Astrocyte (in vitro differentiated cells and primary cell): ENCODE measurements around the gene CIROP. TPM values are rescaled to one million over a fixed set of nuclear protein-coding genes. Genes with fewer than 3 reads are reported as not detected.

Experiments
- DNase-seq: peaks from one replicate; pipeline ENCODE4 v3.0.0-alpha.2; 2010; ENCODE audit warnings: low read depth
- FAIRE-seq: peaks from 2 replicates; lab custom pipeline; 2011; peaks lifted over from hg19 to GRCh38; lab: Jason Lieb, UNC
- H2AFZ ChIP-seq: 2 replicates; pipeline ENCODE4 v1.6.0; 2012; ENCODE audit warnings: low read depth, low read length, inconsistent platforms
- H3K27ac ChIP-seq: 2 replicates; pipeline ENCODE4 v1.5.1; 2011; ENCODE audit warnings: low read depth, low read length, inconsistent platforms
- H3K27me3 ChIP-seq: 2 replicates; pipeline ENCODE4 v1.6.0; 2011; ENCODE audit warnings: low read length, inconsistent platforms; ENCODE audit not compliant: insufficient read depth
- H3K36me3 ChIP-seq: 2 replicates; pipeline ENCODE4 v1.5.1; 2011; ENCODE audit warnings: low read length, inconsistent platforms; ENCODE audit not compliant: insufficient read depth
- H3K4me1 ChIP-seq: 2 replicates; pipeline ENCODE4 v1.5.1; 2011; ENCODE audit warnings: low read length, inconsistent platforms; ENCODE audit not compliant: insufficient read depth
- H3K4me2 ChIP-seq: 2 replicates; pipeline ENCODE4 v1.6.0; 2012; ENCODE audit warnings: low read length, inconsistent platforms
- H3K4me3 ChIP-seq: 2 replicates; pipeline ENCODE4 v1.5.1; 2011; ENCODE audit warnings: low read depth, mild to moderate bottlenecking, low read length, inconsistent platforms; ENCODE audit not compliant: insufficient read depth
- H3K79me2 ChIP-seq: 2 replicates; pipeline ENCODE4 v1.6.0; 2012; ENCODE audit warnings: mild to moderate bottlenecking, low read length, inconsistent platforms; ENCODE audit not compliant: insufficient read depth
- H3K9ac ChIP-seq: 2 replicates; pipeline ENCODE4 v1.6.0; 2012; ENCODE audit warnings: mild to moderate bottlenecking, low read length, inconsistent platforms
- H3K9me3 ChIP-seq: 2 replicates; pipeline ENCODE4 v1.5.1; 2012; ENCODE audit warnings: low read depth, mild to moderate bottlenecking, low read length, inconsistent platforms; ENCODE audit not compliant: insufficient read depth
- H4K20me1 ChIP-seq: 2 replicates; pipeline ENCODE4 v1.6.0; 2012; ENCODE audit warnings: low read length, inconsistent platforms; ENCODE audit not compliant: insufficient read depth
- H3K27ac Mint-ChIP-seq: one replicate; pipeline ENCODE4 v1.8.0; 2021; ENCODE audit warnings: mild to moderate bottlenecking, mixed read lengths; ENCODE audit not compliant: unreplicated experiment
- H3K27me3 Mint-ChIP-seq: one replicate; pipeline ENCODE4 v1.8.0; 2021; ENCODE audit warnings: low read depth, mixed read lengths; ENCODE audit not compliant: unreplicated experiment
- H3K36me3 Mint-ChIP-seq: one replicate; pipeline ENCODE4 v1.8.0; 2021; ENCODE audit warnings: low read depth, mixed read lengths; ENCODE audit not compliant: unreplicated experiment
- H3K4me1 Mint-ChIP-seq: one replicate; pipeline ENCODE4 v1.8.0; 2021; ENCODE audit warnings: low read depth, mixed read lengths; ENCODE audit not compliant: unreplicated experiment
- H3K4me3 Mint-ChIP-seq: one replicate; pipeline ENCODE4 v1.8.0; 2021; ENCODE audit warnings: mild to moderate bottlenecking, moderate library complexity, mixed read lengths; ENCODE audit not compliant: unreplicated experiment
- H3K9me3 Mint-ChIP-seq: one replicate; pipeline ENCODE4 v1.8.0; 2021; ENCODE audit warnings: mild to moderate bottlenecking, mixed read lengths; ENCODE audit not compliant: unreplicated experiment
- EZH2 ChIP-seq: IDR thresholded peaks from 2 replicates; pipeline ENCODE4 v1.6.1; 2012; ENCODE audit warnings: mild to moderate bottlenecking, low read length, inconsistent platforms; ENCODE audit not compliant: insufficient read depth
- total RNA-seq: library from RNA; stranded (reverse); gene quantifications from 2 replicates; pipeline ENCODE4 v1.2.1, GENCODE V29; 2021
- TF ChIP-seq, protein P1 (sequence below): IDR thresholded peaks from 2 replicates; pipeline ENCODE4 v1.5.1; 2011; ENCODE audit warnings: low read depth, mild to moderate bottlenecking, inconsistent platforms, low read length, moderate library complexity; ENCODE audit not compliant: insufficient read depth

The CIROP gene
- total RNA-seq, 1 donor from 2014 or later: not detected

DNA sequence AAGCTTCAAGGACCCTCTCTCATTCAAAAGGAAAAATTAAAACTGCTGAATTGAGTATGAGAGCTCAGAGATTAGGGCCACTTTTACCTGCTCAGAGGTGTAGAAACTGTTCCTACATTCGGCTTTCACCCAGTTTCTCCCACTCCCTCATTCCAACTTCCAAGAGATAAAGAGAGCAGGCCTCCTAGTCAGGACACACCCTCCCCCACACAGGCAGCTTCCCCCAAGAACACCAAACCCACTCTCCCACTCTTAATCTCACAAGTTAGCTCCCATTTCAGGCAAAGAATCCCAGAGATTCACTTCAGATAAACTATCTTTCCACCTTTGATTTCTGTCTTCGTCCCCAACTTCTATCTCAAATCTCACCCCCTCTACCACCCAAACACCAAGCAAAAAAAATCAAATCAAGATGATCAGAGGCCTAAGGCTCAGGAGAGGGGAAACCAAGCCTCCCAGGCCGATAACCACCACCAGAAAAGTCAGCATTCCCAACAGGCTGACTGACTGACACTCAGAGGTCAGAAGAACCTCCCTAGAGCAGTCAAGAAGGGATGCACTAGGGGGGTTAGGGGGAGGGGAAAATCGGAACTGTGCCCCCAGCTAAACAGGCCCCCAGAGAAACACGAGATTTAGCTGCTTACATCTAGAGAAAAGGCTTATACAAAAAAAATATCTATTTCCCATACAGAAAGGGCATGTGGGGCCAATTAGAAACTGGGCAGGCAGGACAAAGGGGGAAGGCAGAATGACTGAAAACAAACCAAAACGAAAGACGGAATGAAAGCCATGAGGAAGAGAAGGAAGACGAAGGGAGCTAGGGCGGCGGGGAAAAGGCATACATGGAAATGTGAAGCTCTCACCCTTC, 34.3 kb downstream of the CIROP start:
- Histone ChIP-seq H3K4me3 (peak overlapping the region; percentile 98), H3K79me2 (peaks cover 84% of the 10 kb centered on the region), H4K20me1 (peaks cover 58% of the 10 kb centered on the region), H3K36me3 (peaks cover 48% of the 10 kb centered on the region), H3K27me3 (no peaks in the 10 kb centered on the region), H3K9ac (peak overlapping the region; percentile 99), H3K27ac (peak overlapping the region; percentile 89), H3K4me1 (peaks cover 43% of the 10 kb centered on the region), H2AFZ (no peak overlapping the region), H3K9me3 (no peaks in the 10 kb centered on the region), H3K4me2 (peak overlapping the region; percentile 97)
- Mint-ChIP-seq H3K4me3 (peak overlapping the region; percentile 97), H3K9me3 (no peaks in the 10 kb centered on the region), H3K36me3 (peaks cover 6% of the 10 kb centered on the region), H3K4me1 (peaks cover 34% of the 10 kb centered on the region), H3K27me3 (no peaks in the 10 kb centered on the region), H3K27ac (peak overlapping the region; percentile 92)
- TF ChIP-seq EZH2: no peak
- FAIRE-seq (no peak), DNase-seq (no peak)

DNA sequence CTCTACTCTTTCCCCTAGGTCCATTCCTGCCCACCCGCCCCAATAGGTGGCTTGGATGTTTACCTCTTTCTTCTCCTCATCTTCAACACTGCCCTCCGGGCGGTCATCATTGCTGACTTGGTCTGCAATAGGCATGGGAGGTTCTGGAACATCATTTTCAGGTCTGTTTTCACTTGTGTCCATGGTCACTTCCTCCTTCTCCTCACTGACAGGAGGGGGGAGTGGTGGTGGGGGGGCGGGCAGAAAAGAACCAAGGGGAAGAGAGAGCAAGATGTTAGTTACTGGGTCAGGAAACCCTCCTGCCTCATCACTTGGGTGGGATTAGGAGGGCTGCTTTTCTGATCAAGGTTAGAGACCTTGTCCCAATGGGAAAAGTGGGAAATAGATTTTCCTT, 35.4 kb downstream of the CIROP start:
- Histone ChIP-seq H3K9ac (peak overlapping the region; percentile 99), H3K4me3 (no peak overlapping the region), H2AFZ (no peak overlapping the region), H4K20me1 (peaks cover 66% of the 10 kb centered on the region), H3K27ac (peak overlapping the region; percentile 13), H3K4me2 (peak overlapping the region; percentile 97), H3K79me2 (peaks cover 83% of the 10 kb centered on the region), H3K4me1 (peaks cover 43% of the 10 kb centered on the region), H3K36me3 (peaks cover 45% of the 10 kb centered on the region), H3K27me3 (no peaks in the 10 kb centered on the region), H3K9me3 (no peaks in the 10 kb centered on the region)
- H3K36me3 Mint-ChIP-seq: peaks cover 6% of the 10 kb centered on the region
- DNase-seq: no peak
- peak overlapping the region; percentile 58 for H3K27ac Mint-ChIP-seq
- peak overlapping the region; percentile 97 for H3K4me3 Mint-ChIP-seq
- TF ChIP-seq, protein P1, sequence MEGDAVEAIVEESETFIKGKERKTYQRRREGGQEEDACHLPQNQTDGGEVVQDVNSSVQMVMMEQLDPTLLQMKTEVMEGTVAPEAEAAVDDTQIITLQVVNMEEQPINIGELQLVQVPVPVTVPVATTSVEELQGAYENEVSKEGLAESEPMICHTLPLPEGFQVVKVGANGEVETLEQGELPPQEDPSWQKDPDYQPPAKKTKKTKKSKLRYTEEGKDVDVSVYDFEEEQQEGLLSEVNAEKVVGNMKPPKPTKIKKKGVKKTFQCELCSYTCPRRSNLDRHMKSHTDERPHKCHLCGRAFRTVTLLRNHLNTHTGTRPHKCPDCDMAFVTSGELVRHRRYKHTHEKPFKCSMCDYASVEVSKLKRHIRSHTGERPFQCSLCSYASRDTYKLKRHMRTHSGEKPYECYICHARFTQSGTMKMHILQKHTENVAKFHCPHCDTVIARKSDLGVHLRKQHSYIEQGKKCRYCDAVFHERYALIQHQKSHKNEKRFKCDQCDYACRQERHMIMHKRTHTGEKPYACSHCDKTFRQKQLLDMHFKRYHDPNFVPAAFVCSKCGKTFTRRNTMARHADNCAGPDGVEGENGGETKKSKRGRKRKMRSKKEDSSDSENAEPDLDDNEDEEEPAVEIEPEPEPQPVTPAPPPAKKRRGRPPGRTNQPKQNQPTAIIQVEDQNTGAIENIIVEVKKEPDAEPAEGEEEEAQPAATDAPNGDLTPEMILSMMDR: no peak
- TF ChIP-seq EZH2: no peak
- H3K9me3 Mint-ChIP-seq: no peaks in the 10 kb centered on the region
- no peaks in the 10 kb centered on the region for H3K27me3 Mint-ChIP-seq
- no peak for FAIRE-seq
- H3K4me1 Mint-ChIP-seq: peaks cover 35% of the 10 kb centered on the region

DNA sequence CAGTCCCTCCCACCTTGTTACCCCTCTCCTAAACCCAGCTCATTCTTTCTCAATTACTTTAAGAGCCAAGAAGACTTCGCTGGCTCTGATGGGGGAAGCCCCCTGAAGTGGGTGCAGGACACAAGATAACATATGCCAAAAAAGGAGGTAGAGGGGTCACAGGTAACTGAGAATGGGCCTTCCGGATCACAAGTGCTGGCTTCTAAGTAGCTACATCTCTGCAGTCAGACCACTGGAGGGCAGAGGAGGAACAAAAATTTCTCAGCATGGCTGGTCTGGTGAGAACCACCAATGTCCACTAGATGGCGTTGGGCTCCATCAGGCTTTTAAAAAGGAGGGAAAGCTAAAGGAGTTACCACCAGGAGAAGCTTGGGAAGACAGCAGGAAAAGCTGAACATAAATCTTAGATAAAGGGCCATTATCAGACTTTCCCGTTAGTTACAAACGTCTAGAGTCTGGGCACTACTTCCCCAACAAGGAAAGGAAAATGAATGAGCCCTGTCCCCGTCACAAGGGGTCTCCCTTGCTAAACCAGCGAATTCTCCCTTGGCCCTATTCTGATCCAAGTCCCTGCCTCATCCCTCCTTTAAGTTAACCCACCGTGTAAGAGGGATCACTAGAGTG, 35.9 kb downstream of the CIROP start:
- H3K9me3 ChIP-seq: no peaks in the 10 kb centered on the region

More for the DNA sequence above, 35.9 kb downstream of the CIROP start:
- FAIRE-seq: peak; percentile 13
- H2AFZ ChIP-seq: no peak overlapping the region
- peaks cover 37% of the 10 kb centered on the region for H3K4me1 Mint-ChIP-seq
- DNase-seq: peak; percentile 78
- H3K4me1 ChIP-seq: peaks cover 43% of the 10 kb centered on the region
- peak overlapping the region; percentile 14 for H3K4me3 ChIP-seq
- H3K27me3 ChIP-seq: no peaks in the 10 kb centered on the region
- peaks cover 11% of the 10 kb centered on the region for H3K36me3 Mint-ChIP-seq
- no peaks in the 10 kb centered on the region for H3K27me3 Mint-ChIP-seq
- peaks cover 50% of the 10 kb centered on the region for H3K36me3 ChIP-seq
- peaks cover 87% of the 10 kb centered on the region for H3K79me2 ChIP-seq
- TF ChIP-seq EZH2: no peak
- TF ChIP-seq, protein P1: peak; percentile 100
- H3K27ac ChIP-seq: no peak overlapping the region
- no peaks in the 10 kb centered on the region for H3K9me3 Mint-ChIP-seq
- peak overlapping the region; percentile 78 for H3K4me3 Mint-ChIP-seq
- peak overlapping the region; percentile 99 for H3K9ac ChIP-seq
- H3K27ac Mint-ChIP-seq: peak overlapping the region; percentile 58
- H3K4me2 ChIP-seq: peak overlapping the region; percentile 97
- peaks cover 71% of the 10 kb centered on the region for H4K20me1 ChIP-seq
